ENCODE measurements around the gene C2CD2.

DNA sequence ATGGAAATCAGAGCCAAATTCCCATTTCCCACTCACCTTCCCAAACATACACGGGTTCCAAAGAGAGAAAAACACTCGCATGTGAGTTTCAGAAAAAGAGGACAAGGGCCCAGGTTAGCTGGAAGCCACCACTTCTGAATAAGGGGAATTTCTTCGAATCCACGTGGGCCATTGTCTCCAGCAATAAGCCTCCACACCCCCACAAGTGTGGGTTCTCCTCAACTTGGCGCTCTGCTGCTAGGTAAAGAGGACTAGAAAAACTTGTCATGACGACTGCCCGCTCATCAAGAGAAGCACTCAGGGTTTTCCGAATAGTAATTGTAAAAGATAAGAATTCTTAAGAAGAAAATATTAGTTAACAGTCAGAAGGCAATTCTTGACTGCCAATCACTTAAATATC is 105.3 kb downstream of the C2CD2 start:
- TF ChIP-seq, protein P1, sequence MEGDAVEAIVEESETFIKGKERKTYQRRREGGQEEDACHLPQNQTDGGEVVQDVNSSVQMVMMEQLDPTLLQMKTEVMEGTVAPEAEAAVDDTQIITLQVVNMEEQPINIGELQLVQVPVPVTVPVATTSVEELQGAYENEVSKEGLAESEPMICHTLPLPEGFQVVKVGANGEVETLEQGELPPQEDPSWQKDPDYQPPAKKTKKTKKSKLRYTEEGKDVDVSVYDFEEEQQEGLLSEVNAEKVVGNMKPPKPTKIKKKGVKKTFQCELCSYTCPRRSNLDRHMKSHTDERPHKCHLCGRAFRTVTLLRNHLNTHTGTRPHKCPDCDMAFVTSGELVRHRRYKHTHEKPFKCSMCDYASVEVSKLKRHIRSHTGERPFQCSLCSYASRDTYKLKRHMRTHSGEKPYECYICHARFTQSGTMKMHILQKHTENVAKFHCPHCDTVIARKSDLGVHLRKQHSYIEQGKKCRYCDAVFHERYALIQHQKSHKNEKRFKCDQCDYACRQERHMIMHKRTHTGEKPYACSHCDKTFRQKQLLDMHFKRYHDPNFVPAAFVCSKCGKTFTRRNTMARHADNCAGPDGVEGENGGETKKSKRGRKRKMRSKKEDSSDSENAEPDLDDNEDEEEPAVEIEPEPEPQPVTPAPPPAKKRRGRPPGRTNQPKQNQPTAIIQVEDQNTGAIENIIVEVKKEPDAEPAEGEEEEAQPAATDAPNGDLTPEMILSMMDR (IDR thresholded peaks at IDR 0.05), result no peak
- no peak for TF ChIP-seq POLR2A (IDR thresholded peaks at IDR 0.05)

All from suprapubic skin (tissue), 3 donors.